Neural progenitor cell (in vitro differentiated cells): Measurements from ENCODE around the gene GRK7. TPM values are rescaled to one million over a fixed set of nuclear protein-coding genes. Genes with fewer than 3 reads are reported as not detected.

ENCODE experiments used
- DNase-seq: peaks from one replicate; pipeline ENCODE4 v3.0.0-alpha.2; 2016; ENCODE audit warnings: low spot score
- H2AFZ ChIP-seq: fragments of 200-600 bp; sonication (generic); replicated peaks from 2 replicates; pipeline ENCODE4 v1.6.1; 2016; ENCODE audit warnings: antibody characterized with exemption
- H3F3A ChIP-seq: fragments of 200-600 bp; sonication (generic); 2 replicates; pipeline ENCODE4 v1.6.1; 2016; ENCODE audit warnings: antibody characterized with exemption, low read depth
- H3K27ac ChIP-seq: fragments of 200-600 bp; sonication (generic); 2 replicates; pipeline ENCODE4 v1.5.1; 2016; ENCODE audit warnings: mild to moderate bottlenecking
- H3K27me3 ChIP-seq: fragments of 200-600 bp; sonication (generic); 2 replicates; pipeline ENCODE4 v1.6.1; 2016; ENCODE audit warnings: mild to moderate bottlenecking, moderate library complexity
- H3K36me3 ChIP-seq: fragments of 200-600 bp; sonication (generic); 2 replicates; pipeline ENCODE4 v1.5.1; 2016
- H3K4me1 ChIP-seq: fragments of 200-600 bp; sonication (generic); 2 replicates; pipeline ENCODE4 v1.6.1; 2016; ENCODE audit warnings: mixed run types
- H3K4me2 ChIP-seq: fragments of 200-600 bp; sonication (generic); 2 replicates; pipeline ENCODE4 v1.6.1; 2016
- H3K4me3 ChIP-seq: fragments of 200-600 bp; sonication (generic); 2 replicates; pipeline ENCODE4 v1.5.1; 2016
- H3K79me2 ChIP-seq: fragments of 200-600 bp; sonication (generic); 2 replicates; pipeline ENCODE4 v1.6.1; 2016; ENCODE audit warnings: low read depth
- H3K9ac ChIP-seq: fragments of 200-600 bp; sonication (generic); 2 replicates; pipeline ENCODE4 v1.6.1; 2016
- H3K9me3 ChIP-seq: fragments of 200-600 bp; sonication (generic); 2 replicates; pipeline ENCODE4 v1.5.1; 2016; ENCODE audit warnings: low read depth
- H4K20me1 ChIP-seq: fragments of 200-600 bp; sonication (generic); 2 replicates; pipeline ENCODE4 v1.6.1; 2016; ENCODE audit warnings: low read depth
- H3K27ac Mint-ChIP-seq: 3 replicates; pipeline ENCODE4 v1.8.0; 2021; ENCODE audit warnings: mixed read lengths
- H3K27me3 Mint-ChIP-seq: 2 replicates; pipeline ENCODE4 v1.8.0; 2022; ENCODE audit warnings: low read depth, mild to moderate bottlenecking, inconsistent platforms, moderate library complexity, mixed read lengths; ENCODE audit not compliant: insufficient read depth
- H3K36me3 Mint-ChIP-seq: 3 replicates; pipeline ENCODE4 v1.8.0; 2021; ENCODE audit warnings: mixed read lengths
- H3K4me1 Mint-ChIP-seq: 3 replicates; pipeline ENCODE4 v1.8.0; 2021; ENCODE audit warnings: mixed read lengths
- H3K4me3 Mint-ChIP-seq: 3 replicates; pipeline ENCODE4 v1.8.0; 2021; ENCODE audit warnings: mild to moderate bottlenecking, moderate library complexity, mixed read lengths
- H3K9me3 Mint-ChIP-seq: 3 replicates; pipeline ENCODE4 v1.8.0; 2020; ENCODE audit warnings: mixed read lengths
- CTCF ChIP-seq: fragments of 200-600 bp; sonication (generic); IDR thresholded peaks from 2 replicates; pipeline ENCODE4 v1.5.1; 2017; ENCODE audit warnings: antibody characterized with exemption, mild to moderate bottlenecking
- EZH2 ChIP-seq: fragments of 200-600 bp; sonication (generic); IDR thresholded peaks from 2 replicates; pipeline ENCODE4 v1.6.1; 2017; ENCODE audit warnings: antibody characterized with exemption, mild to moderate bottlenecking, moderate library complexity
- EZH2phosphoT487 ChIP-seq: fragments of 200-600 bp; sonication (generic); IDR thresholded peaks from 2 replicates; pipeline ENCODE4 v1.6.1; 2017; ENCODE audit warnings: antibody characterized with exemption
- total RNA-seq: library from RNA; depleted of rRNA; stranded (reverse); fragments of >200 nt; gene quantifications from 2 replicates; pipeline ENCODE4 v1.2.3, GENCODE V29; 2015; ENCODE audit warnings: low replicate concordance

The GRK7 gene
- total RNA-seq, 1 donor from 2014 or later, result not detected

GRCh38 chr3:141722648-141723047 is 40.6 kb upstream of the GRK7 start:
- Mint-ChIP-seq H3K9me3 (peaks cover 2% of the 10 kb centered on the region), H3K4me1 (no peaks in the 10 kb centered on the region)
- TF ChIP-seq CTCF, result no peak
- no peak for TF ChIP-seq EZH2
- no peak for TF ChIP-seq EZH2phosphoT487

GRCh38 chr3:141723255-141723654 is 40.0 kb upstream of the GRK7 start:
- Histone ChIP-seq H2AFZ (no peak overlapping the region), H3K4me3 (no peak overlapping the region), H3K36me3 (no peaks in the 10 kb centered on the region), H3F3A (no peaks in the 10 kb centered on the region), H3K27me3 (no peaks in the 10 kb centered on the region), H3K27ac (no peak overlapping the region), H3K4me2 (no peak overlapping the region), H3K9me3 (no peaks in the 10 kb centered on the region), H3K4me1 (no peaks in the 10 kb centered on the region), H4K20me1 (no peaks in the 10 kb centered on the region), H3K79me2 (no peaks in the 10 kb centered on the region), H3K9ac (no peak overlapping the region)
- DNase-seq, result no peak
- peaks cover 4% of the 10 kb centered on the region for H3K27me3 Mint-ChIP-seq
- H3K4me3 Mint-ChIP-seq, result no peak overlapping the region
- no peaks in the 10 kb centered on the region for H3K36me3 Mint-ChIP-seq
- no peak overlapping the region for H3K27ac Mint-ChIP-seq
- no peak for TF ChIP-seq EZH2phosphoT487
- TF ChIP-seq EZH2, result no peak
- TF ChIP-seq CTCF, result no peak
- H3K4me1 Mint-ChIP-seq, result no peaks in the 10 kb centered on the region
- peaks cover 2% of the 10 kb centered on the region for H3K9me3 Mint-ChIP-seq

More at GRCh38 chr3:141722648-141723047, 40.6 kb upstream of the GRK7 start:
- no peak for DNase-seq
- Mint-ChIP-seq H3K27ac (no peak overlapping the region), H3K36me3 (no peaks in the 10 kb centered on the region), H3K27me3 (peaks cover 4% of the 10 kb centered on the region), H3K4me3 (no peak overlapping the region)
- H4K20me1 ChIP-seq, result no peaks in the 10 kb centered on the region
- no peaks in the 10 kb centered on the region for H3K36me3 ChIP-seq
- H3K9me3 ChIP-seq, result no peaks in the 10 kb centered on the region
- no peaks in the 10 kb centered on the region for H3K4me1 ChIP-seq
- H3K27ac ChIP-seq, result no peak overlapping the region
- H2AFZ ChIP-seq, result no peak overlapping the region
- no peaks in the 10 kb centered on the region for H3K79me2 ChIP-seq
- no peak overlapping the region for H3K4me3 ChIP-seq
- no peaks in the 10 kb centered on the region for H3K27me3 ChIP-seq
- no peak overlapping the region for H3K4me2 ChIP-seq
- H3F3A ChIP-seq, result no peaks in the 10 kb centered on the region
- H3K9ac ChIP-seq, result no peak overlapping the region

- Histone ChIP-seq H3K36me3 (no peaks in the 10 kb centered on the region), H3K27ac (no peak overlapping the region), H3K27me3 (no peaks in the 10 kb centered on the region), H3K4me2 (no peak overlapping the region), H3K4me1 (no peaks in the 10 kb centered on the region), H3K9ac (no peak overlapping the region), H3F3A (no peaks in the 10 kb centered on the region), H2AFZ (no peak overlapping the region), H4K20me1 (no peaks in the 10 kb centered on the region), H3K9me3 (no peaks in the 10 kb centered on the region), H3K79me2 (no peaks in the 10 kb centered on the region), H3K4me3 (no peak overlapping the region)
- peaks cover 2% of the 10 kb centered on the region for H3K9me3 Mint-ChIP-seq
- no peaks in the 10 kb centered on the region for H3K4me1 Mint-ChIP-seq
- no peaks in the 10 kb centered on the region for H3K36me3 Mint-ChIP-seq
- TF ChIP-seq EZH2 (no peak), CTCF (no peak), EZH2phosphoT487 (no peak)
- no peak overlapping the region for H3K27ac Mint-ChIP-seq
- DNase-seq, result no peak
- H3K4me3 Mint-ChIP-seq, result no peak overlapping the region
- peaks cover 4% of the 10 kb centered on the region for H3K27me3 Mint-ChIP-seq
Observed at GRCh38 chr3:141724186-141724585, 39.0 kb upstream of the GRK7 start.
